Measurements from ENCODE around the gene ACOX3.

DNA sequence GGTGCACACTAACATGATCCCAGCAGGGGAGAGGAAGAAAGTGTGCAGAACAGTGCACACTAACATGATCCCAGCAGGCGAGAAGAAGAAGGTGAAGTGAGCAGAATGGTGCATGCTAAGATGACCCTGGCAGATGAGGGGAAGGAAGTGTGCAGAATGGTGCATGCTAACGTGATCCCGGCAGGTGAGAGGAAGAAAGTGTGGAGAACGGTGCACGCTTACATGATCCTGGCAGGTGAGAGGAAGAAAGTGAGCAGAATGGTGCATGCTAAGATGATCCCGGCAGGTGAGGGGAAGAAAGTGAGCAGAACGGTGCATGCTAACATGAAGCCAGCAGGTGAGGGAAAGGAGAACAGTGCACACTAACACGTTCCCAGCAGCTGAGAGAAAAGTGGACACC, 83.7 kb downstream of the ACOX3 start:
- TF ChIP-seq, protein P1, sequence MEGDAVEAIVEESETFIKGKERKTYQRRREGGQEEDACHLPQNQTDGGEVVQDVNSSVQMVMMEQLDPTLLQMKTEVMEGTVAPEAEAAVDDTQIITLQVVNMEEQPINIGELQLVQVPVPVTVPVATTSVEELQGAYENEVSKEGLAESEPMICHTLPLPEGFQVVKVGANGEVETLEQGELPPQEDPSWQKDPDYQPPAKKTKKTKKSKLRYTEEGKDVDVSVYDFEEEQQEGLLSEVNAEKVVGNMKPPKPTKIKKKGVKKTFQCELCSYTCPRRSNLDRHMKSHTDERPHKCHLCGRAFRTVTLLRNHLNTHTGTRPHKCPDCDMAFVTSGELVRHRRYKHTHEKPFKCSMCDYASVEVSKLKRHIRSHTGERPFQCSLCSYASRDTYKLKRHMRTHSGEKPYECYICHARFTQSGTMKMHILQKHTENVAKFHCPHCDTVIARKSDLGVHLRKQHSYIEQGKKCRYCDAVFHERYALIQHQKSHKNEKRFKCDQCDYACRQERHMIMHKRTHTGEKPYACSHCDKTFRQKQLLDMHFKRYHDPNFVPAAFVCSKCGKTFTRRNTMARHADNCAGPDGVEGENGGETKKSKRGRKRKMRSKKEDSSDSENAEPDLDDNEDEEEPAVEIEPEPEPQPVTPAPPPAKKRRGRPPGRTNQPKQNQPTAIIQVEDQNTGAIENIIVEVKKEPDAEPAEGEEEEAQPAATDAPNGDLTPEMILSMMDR (conservative IDR thresholded peaks at IDR 0.05; ENCODE audit: low read length) = no peak
- TF ChIP-seq EZH2phosphoT487 (IDR thresholded peaks at IDR 0.05; ENCODE audit: borderline replicate concordance) = no peak
